Measurements from ENCODE around the gene MAPK10.
A peak's percentile ranks its signal among the peaks of the same experiment; 100 is the strongest.
"Not testable (repeated sequence)": the region's sequence is repeated elsewhere in the genome, so short reads cannot be mapped to it uniquely, and the experiment has no call there.

Gene MAPK10

DNA sequence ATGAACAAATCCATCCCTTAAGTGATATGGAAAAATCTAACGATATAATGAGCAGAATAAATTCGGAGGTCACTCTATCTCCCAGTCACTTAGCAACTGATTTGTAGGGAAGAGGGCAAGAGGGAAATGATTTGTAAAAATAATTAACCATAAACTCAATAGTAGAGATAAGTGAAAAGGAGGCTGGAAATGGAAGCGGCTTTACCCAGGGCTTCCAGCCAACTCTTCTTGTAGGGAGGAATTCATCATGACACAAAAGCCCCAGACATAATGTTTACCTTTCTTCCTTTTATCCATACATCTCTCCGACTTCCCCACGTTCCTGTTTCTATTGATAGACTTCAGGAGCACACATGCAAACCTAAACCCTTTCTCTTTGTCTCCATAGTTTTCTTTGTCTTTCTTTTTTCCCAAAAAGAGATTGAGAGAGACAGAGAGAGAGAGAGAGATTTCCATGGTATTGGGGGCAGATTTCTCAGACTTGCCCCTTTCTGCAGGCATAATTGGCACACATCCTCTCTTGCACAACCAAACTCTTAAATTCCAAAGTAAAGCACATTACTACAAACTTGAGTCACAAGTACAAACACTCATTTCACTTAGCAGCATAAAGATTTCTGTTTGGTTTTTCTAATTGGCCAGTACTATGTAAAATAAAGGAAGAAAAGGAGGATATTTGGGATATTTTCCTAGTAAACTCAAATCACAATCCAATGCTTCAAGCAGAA lies 140.9 kb downstream of the MAPK10 start:
- DNase-seq = no peak
- intact Hi-C loops (cut with DNase I) = no loop called here

DNA sequence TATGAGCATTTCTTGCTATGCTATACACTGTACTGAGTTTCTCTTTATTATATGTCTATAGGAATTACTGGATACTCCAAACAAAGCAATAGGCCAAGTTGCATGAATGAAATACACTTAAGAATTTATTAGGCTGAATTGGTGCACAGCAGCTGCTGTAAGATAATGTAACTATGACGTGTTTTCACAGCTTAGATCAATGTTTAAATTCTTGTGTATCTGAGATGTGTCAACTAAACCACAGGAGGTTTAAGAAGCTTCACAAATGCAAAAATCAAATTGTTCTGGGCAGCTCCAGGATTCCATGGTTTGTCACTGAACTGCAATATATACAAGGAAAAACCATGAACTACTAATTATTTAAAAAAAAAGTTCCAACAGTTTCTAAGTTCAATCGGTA lies 156.7 kb downstream of the MAPK10 start:
- DNase-seq = no peak

DNA sequence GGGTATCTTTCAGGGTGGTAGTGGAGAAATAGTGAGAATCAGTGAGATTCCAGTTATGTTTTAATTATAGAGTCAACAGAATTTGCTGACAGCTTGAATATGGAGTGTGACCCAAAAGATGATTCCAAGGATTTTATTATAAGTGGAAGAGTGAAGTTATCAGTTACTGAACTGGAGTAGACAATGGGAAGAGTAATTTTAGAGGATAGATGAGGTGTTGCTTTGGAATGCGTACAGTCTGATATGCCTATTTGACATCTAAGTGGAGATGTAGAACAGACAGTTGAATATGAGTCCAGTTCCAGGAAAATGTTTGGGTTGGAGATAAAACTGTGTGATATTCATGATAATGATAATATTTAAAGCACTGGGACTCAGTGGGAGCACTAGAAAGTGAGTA lies 174.2 kb downstream of the MAPK10 start:
- DNase-seq = no peak
- intact Hi-C loops (cut with DNase I) = no loop called here

More for the DNA sequence above, 156.7 kb downstream of the MAPK10 start:
- intact Hi-C loops (cut with DNase I) = no loop called here

DNA sequence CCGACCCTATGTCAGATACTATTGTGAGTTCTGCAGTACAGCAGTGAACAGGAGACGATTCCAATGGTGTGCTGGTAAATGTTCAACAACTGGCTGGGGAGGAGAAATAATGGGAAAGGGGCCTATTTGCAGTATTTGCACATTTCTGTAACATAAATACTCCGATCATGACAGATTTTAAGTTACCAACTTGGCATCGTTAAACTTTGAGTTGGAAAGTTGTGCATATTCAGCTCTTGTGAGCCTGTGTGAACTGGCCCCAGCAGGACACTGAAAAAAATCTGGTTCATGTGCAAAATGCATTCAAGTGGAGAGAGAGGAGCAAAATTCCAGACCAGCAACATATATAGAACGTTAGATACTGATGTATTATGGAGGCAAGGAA lies 175.0 kb downstream of the MAPK10 start:
- DNase-seq = no peak
- intact Hi-C loops (cut with DNase I) = no loop called here

DNA sequence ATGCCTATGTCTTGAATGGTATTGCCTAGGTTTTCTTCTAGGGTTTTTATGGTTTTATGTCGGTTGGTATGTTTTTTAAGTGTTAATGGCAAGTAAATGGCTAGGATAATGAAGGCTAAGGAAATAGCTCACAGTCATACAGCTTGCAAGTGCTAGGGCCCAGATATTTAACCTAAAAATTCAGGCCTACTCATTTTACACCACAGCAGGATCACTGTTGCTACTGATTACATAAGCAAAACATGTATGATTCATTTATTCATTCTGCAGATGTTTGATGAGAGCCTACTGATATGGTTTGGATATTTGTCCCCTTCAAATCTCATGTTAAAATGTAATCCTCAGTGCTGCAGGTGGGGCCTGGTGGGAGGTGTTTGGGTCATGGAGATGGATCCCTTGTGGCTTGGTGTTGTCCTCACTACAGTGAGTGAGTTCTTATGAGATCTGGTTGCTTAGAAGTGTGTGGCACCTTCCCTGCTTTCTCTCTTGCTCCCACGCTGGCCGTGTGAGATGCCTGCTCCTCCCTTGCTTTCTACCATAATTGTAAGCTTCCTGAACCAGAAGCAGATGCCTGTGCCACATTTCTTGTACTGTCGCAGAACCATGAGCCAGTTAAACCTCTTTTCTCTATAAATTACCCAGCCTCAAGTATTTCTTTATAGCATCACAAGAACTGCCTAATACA lies 175.5 kb downstream of the MAPK10 start:
- intact Hi-C loops (cut with DNase I) = no loop called here
- peak in 2 of 10 donors; percentile 72 to 73 for DNase-seq

DNA sequence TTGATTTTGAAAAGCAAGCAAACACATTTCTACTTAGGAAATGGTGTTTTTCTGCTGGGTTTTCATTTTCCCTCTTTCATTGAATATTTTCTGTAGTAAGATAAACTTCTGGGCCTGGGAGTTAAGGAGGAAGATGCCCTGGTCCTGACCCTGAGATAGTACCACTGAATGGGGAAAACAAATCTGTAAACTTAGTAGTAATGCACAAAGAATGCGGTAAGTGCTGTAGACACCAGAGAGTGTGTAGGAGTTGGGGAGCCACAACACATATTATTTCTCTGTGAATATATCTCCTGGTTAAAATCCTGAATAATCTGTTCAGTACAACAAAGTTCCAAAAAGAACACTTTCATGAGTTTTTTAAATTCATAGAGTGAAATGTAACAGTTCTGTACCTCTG lies 178.3 kb downstream of the MAPK10 start:
- no peak for DNase-seq
- intact Hi-C loops (cut with DNase I) = no loop called here

DNA sequence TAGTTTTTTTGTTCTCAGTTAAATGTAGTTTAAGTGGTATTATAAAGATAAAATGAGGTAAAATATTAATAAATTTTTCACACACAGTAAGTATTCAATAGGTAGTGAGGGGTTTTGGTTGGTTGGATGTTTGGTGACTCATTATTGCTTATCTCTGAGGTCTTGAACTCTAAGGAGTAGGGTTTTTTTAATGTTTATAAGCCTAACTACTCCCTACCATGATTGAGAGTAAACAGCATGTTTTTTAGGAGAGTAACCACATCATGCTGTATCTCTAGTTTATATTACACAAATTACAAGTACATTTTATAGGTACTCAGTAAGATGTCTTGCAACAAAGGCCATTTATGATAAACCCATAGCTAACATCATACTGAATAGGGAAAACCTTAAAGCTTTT lies 181.6 kb downstream of the MAPK10 start:
- intact Hi-C loops (cut with DNase I) = no loop called here
- no peak for DNase-seq

DNA sequence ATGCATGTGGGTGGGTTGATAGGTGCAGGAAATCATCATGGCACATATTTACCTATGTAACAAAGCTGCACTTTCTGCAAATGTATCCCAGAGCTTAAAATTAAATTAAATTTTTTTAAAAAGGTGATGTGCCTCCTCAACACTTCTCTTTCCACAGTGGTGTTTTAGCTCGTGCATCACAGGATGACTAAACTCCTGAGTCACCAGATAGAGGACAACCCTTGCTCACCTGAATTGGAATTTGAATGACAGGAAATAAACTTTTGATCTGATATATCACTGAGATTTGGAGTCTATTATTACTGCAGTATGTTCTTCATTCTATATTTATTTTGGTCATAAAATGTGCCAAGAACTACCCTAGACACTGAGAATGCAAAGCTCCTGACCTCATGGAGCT lies 185.3 kb downstream of the MAPK10 start:
- DNase-seq = no peak
- intact Hi-C loops (cut with DNase I) = no loop called here

DNA sequence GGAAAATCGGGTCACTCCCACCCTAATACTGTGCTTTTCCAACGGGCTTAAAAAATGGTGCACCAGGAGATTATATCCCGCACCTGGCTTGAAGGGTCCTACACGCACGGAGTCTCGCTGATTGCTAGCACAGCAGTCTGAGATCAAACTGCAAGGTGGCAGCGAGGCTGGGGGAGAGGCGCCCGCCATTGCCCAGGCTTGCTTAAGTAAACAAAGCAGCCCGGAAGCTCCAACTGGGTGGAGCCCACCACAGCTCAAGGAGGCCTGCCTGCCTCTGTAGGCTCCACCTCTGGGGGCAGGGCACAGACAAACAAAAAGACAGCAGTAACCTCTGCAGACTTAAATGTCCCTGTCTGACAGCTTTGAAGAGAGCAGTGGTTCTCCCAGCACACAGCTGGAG lies 191.5 kb downstream of the MAPK10 start:
- peak in 1 of 10 donors; percentile 46 for DNase-seq
- intact Hi-C loops (cut with DNase I) = not testable (repeated sequence)

DNA sequence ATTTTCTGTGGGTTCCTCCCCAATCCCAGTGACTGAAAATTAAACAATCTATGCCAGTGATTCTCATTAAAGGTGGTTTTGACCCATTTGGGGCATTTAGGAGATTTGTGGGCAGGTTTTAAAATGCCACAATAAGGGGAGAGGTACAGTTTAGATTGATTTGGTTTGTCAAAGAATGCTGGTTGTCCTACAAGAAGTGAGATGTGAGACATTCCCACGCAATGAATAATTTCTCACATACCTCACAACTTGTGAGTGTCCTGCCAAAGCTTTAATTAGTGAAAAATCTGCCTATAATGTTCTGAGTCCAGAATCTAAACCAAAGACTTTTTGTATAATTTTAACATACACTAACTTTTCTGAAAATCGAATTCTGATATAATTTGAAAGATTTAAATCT lies 199.4 kb downstream of the MAPK10 start:
- intact Hi-C loops (cut with DNase I) = no loop called here
- DNase-seq = no peak

DNA sequence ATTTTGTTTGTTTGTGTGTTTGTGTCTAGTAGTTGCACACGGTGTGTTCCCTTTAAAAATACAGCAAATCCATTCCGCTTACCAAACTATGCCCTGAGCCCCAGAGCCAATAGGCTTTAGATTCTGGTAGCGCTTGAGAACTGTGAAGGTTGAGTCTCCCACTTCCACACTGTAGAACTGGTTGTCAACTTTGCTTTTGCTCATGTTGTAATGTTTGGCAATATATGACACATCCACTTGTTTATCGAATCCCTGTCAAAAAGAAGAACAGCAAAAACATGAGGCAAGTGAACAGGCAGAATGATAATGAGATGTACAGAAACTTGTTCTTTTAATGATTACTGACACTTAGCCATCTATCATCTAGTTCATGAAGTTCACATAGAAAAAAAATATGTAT lies 200.6 kb downstream of the MAPK10 start:
- no peak for DNase-seq
- intact Hi-C loops (cut with DNase I) = no loop called here

DNA sequence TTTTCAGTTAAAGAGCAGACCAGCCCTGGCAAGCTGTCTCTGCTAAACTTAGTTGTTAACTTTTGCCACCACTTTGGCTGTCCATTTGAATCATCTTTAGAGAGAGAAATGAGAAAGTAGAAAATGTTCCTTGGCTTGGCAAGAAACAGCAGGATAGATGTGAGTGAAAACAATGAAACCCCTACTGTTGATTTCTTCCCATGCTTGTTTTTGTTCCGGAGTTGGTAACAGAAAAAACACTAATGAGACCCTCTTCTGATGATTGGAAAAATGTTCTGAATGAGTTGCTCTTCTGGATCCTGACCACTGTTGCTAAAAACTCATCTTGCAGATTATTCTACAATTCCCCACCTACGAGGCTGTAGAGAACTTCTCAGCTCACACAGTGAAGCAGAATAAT lies 203.3 kb downstream of the MAPK10 start:
- no peak for DNase-seq
- intact Hi-C loops (cut with DNase I) = no loop called here

DNA sequence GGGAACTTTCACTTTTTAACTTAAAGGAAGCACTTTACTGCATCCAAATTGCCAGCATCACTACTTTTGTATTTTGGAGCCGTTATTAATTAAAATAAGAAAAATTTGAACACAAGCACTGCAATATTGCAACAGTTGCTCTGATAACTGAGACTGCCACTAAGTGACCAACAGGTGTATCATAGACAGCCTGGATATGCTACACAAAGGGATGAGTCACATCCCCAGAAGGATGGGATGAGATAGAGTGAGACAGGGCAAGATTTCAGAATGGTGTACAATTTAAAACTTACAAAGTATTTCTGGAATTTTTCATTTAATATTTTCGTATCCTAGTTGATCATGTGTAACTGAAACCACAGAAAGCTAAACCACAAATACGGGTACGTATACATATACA lies 204.1 kb downstream of the MAPK10 start:
- no peak for DNase-seq
- intact Hi-C loops (cut with DNase I) = no loop called here

DNA sequence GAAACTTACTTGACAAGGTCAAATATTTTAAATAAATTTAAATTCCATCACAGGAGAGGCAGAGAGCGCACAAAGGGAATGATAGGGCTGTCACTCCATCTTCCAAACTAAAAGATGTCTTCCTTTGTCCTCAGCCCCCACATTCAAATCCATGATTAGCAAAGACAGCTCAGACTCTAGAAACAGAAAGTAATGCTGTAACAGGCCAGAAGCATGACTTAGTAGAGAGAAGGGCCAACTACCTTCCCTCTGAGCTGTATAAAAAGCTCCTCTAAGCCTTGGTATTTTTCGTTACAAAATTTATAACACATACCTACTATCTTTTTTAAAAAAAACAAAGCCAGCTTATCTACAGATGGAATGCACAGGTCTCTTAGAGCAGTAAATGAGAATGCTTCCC lies 207.4 kb downstream of the MAPK10 start:
- intact Hi-C loops (cut with DNase I) = no loop called here
- no peak for DNase-seq

DNA sequence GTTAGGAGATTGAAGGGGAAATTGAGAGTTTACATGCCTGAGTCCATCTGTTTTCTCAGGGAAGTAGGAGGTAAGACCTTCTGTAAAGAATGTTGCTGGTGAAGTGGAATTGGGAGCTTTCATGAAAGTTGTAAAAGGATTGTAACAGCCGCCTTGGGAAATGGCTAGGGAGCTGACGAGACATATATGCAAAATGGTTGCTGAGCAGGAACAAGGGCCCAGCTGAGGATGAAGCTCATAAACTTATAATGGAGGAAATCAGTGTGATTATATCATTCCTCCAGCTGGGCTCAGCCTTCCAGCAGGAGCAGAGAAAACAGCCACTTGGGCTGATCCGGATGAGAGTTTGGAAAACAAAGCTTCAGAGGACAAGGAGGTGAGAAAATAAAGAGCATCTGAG lies 208.7 kb downstream of the MAPK10 start:
- peak in 1 of 10 donors; percentile 55 for DNase-seq
- intact Hi-C loops (cut with DNase I) = no loop called here

DNA sequence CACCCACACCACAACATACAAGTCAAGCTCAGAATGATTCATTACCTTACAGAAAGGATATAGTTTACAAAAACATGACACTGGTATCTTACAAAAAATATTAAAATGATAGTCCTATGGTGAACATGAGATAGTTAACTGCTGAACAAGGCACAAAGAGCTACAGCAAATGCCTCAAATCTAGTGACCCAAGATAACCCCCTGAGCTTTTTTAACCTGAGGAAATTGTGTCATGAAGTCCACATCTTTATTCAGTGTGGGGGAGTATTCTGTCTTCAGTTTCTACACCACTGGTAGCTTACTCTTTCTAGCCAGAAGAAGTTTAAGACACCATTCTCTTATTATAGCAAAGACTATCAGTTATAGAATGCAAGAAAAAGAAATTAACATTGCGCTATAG lies 218.7 kb downstream of the MAPK10 start:
- intact Hi-C loops (cut with DNase I) = no loop called here

DNA sequence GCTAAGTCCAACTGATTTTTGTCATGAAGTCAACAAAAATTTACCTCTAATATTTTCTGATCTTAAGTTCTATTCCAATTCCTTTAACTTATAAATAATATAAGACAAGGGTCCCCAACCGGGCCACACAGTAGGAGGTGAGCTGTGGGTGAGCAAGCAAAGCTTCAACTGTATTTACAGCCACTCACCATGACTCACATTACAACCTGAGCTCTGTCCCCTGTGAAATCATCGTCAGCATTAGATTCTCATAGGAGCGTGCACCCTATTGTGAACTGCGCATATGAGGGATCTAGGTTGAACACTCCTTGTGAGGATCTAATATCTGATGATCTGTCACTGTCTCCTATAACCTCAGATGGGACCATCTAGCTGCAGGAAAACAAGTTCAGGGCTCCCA lies 227.4 kb downstream of the MAPK10 start:
- intact Hi-C loops (cut with DNase I) = no loop called here

More for the DNA sequence above, 218.7 kb downstream of the MAPK10 start:
- DNase-seq = no peak

DNA sequence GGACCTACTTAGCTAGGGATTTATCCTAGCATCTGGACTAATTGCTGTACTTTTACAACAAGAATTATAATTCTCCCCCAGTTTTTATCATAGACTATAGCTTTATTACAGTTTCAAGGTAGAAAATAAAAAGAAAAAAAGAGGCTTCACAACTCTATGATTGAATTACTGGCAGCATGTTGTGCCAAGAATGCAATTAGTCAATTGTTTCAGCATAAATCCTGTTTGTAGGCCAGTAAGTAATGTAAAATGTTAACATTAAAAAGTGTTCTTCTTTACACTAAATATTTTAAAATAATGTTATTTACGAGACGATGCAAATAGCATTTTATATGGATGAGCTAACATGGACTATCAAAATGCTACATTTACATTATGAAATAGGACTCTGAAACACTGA lies 228.4 kb downstream of the MAPK10 start:
- DNase-seq = no peak
- intact Hi-C loops (cut with DNase I) = no loop called here

More for the DNA sequence above, 227.4 kb downstream of the MAPK10 start:
- DNase-seq = peak in 1 of 10 donors; percentile 47

DNA sequence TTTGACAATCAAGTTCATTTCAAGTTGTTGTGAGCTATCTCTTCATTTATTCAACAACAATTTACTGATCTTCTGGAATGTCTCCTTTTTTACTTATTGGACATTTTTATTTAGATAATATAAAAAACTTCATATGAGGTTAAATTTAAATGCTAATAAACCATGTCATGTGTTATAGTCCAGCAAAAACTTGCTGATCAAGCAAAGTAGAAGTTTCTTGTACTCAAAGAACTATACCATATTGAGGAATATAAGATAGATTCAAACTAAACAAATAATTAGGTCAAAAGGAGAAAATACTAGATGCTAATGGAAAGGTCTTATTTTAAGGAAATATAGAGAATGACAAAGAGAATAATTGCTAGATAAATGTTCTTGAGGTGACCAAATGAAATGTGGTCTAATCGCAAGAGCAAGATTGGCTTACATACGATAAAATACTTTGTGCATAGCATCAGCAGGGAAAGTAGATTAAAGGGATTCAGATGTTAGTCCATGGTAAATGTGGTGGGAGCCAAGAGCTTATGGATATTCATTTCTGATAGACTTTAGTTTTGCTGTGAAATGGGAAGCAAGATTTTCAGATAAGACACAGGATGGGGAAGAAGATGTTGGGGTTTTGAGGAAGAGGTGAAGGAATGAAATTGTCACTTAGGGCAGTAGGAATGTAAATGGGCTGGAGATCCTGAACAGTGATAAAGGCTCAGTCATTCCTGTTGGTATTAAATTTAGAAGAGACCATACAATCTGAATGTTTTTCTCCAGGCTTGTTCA lies 229.5 kb downstream of the MAPK10 start:
- intact Hi-C loops (cut with DNase I) = no loop called here

DNA sequence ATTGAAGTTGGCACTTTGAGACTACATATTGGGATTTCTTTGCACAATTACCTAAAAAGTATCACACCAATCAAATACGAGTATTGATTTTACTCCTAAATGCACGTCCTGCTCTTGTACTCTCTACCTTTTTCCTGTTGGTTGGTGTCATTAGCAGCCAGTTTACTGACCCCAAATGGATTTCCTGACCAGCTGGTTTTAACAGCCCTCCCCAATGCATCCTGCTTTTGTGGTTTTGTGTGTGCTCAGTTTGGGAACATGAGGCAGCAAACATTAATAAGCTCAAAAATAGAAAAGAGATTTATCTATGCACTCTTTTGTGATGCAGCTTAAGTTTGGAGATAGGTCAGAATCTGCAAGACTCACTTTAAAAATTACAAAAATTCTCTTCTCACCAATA lies 230.3 kb downstream of the MAPK10 start:
- DNase-seq = no peak
- intact Hi-C loops (cut with DNase I) = no loop called here

More for the DNA sequence above, 229.5 kb downstream of the MAPK10 start:
- no peak for DNase-seq

DNA sequence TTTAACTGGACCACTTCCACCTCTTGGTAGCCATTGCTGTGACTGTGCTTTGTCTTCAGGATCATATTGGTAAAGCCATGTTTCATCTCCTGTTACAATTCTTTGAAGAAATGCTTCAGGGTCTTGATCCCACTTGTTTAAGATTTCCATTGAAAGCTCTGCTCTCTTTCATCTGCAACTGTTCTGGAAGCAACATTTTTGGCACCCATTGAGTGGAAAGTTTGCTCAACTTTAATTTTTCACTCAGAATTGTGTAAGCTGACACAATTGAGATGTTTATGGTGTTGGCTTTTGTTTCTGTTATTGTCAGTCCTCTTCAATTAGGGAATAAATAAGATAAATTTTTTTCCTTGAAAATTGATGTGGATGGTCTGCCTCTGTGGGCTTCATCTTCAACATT lies 237.4 kb downstream of the MAPK10 start:
- DNase-seq = no peak
- intact Hi-C loops (cut with DNase I) = no loop called here

DNA sequence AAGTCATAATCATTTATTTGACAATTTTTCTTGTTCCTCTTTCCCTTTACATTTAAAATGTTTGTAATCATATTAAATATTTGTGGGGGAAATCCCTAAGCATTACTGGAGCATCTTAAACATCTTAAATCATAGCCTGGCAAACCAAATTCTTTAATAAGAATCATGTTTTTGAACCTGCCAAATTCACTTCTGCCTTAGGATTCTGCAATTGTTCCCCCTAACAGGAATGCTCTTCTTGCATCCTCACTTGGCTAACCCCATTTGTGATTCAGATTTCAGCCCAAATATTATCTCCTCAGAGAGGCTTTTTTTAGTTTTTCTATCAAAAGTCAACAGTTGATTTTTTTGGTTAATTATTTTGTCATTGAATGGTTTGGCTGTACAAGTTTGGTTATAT lies 241.1 kb downstream of the MAPK10 start:
- no peak for DNase-seq
- intact Hi-C loops (cut with DNase I) = no loop called here
